ENCODE results near the gene MAP2K7.

GRCh38 chr19:7887408-7888144 lies 16.1 kb upstream of the MAP2K7 start:
- no peak for TF ChIP-seq CTCF (IDR thresholded peaks at IDR 0.05 in 8 of 11, conservative IDR thresholded peaks at IDR 0.05 in 3 of 11)
- TF ChIP-seq POLR2A (IDR thresholded peaks at IDR 0.05): no peak

Measured in spleen (tissue), 7 donors.